Endothelial cell (in vitro differentiated cells): ENCODE data around the gene TBC1D13. TPM values are rescaled to one million over a fixed set of nuclear protein-coding genes. Genes with fewer than 3 reads are reported as not detected.
A peak's percentile ranks its signal among the peaks of the same experiment; 100 is the strongest.

Experiments used
- DNase-seq: peaks from one replicate; pipeline ENCODE4 v3.0.0; 2021; ENCODE audit warnings: low spot score
- H3K27ac Mint-ChIP-seq: one replicate; pipeline ENCODE4 v1.8.0; 2021; ENCODE audit warnings: mixed read lengths, inconsistent platforms; ENCODE audit not compliant: unreplicated experiment
- H3K27me3 Mint-ChIP-seq: one replicate; pipeline ENCODE4 v1.8.0; 2021; ENCODE audit warnings: mild to moderate bottlenecking, moderate library complexity, mixed read lengths, inconsistent platforms; ENCODE audit not compliant: unreplicated experiment
- H3K36me3 Mint-ChIP-seq: one replicate; pipeline ENCODE4 v1.8.0; 2021; ENCODE audit warnings: mild to moderate bottlenecking, low read depth, mixed read lengths, inconsistent platforms; ENCODE audit not compliant: unreplicated experiment
- H3K4me1 Mint-ChIP-seq: one replicate; pipeline ENCODE4 v1.8.0; 2021; ENCODE audit warnings: mild to moderate bottlenecking, mixed read lengths, inconsistent platforms; ENCODE audit not compliant: unreplicated experiment
- H3K4me3 Mint-ChIP-seq: one replicate; pipeline ENCODE4 v1.8.0; 2021; ENCODE audit warnings: mild to moderate bottlenecking, mixed read lengths, inconsistent platforms; ENCODE audit not compliant: unreplicated experiment
- H3K9me3 Mint-ChIP-seq: one replicate; pipeline ENCODE4 v1.8.0; 2021; ENCODE audit warnings: mixed read lengths, inconsistent platforms; ENCODE audit not compliant: unreplicated experiment
- total RNA-seq: library from RNA; stranded (reverse); fragmentation: NEBNext Ultra II Directional; extraction: Animal tissue kit (Norgen Biotek cat#: 25700); gene quantifications from one replicate; pipeline ENCODE4 v1.2.1, GENCODE V29; 2021; ENCODE audit not compliant: unreplicated experiment
- TF ChIP-seq, protein P1 (sequence below): fragments of 200-600 bp; sonication (generic); IDR thresholded peaks from one replicate; pipeline ENCODE4 v1.5.0; 2021; ENCODE audit warnings: antibody characterized with exemption; ENCODE audit not compliant: unreplicated experiment

Gene TBC1D13
- total RNA-seq, 1 donor from 2014 or later = 58.8 TPM

GRCh38 chr9:128819716-128820664, 32.9 kb downstream of the TBC1D13 start:
- Mint-ChIP-seq H3K36me3 (peaks cover 9% of the 10 kb centered on the region), H3K27me3 (peaks cover 12% of the 10 kb centered on the region), H3K4me3 (peak overlapping the region; percentile 81), H3K4me1 (peaks cover 3% of the 10 kb centered on the region), H3K9me3 (no peaks in the 10 kb centered on the region), H3K27ac (no peak overlapping the region)
- TF ChIP-seq, protein P1, sequence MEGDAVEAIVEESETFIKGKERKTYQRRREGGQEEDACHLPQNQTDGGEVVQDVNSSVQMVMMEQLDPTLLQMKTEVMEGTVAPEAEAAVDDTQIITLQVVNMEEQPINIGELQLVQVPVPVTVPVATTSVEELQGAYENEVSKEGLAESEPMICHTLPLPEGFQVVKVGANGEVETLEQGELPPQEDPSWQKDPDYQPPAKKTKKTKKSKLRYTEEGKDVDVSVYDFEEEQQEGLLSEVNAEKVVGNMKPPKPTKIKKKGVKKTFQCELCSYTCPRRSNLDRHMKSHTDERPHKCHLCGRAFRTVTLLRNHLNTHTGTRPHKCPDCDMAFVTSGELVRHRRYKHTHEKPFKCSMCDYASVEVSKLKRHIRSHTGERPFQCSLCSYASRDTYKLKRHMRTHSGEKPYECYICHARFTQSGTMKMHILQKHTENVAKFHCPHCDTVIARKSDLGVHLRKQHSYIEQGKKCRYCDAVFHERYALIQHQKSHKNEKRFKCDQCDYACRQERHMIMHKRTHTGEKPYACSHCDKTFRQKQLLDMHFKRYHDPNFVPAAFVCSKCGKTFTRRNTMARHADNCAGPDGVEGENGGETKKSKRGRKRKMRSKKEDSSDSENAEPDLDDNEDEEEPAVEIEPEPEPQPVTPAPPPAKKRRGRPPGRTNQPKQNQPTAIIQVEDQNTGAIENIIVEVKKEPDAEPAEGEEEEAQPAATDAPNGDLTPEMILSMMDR = no peak
- no peak for DNase-seq

DNA sequence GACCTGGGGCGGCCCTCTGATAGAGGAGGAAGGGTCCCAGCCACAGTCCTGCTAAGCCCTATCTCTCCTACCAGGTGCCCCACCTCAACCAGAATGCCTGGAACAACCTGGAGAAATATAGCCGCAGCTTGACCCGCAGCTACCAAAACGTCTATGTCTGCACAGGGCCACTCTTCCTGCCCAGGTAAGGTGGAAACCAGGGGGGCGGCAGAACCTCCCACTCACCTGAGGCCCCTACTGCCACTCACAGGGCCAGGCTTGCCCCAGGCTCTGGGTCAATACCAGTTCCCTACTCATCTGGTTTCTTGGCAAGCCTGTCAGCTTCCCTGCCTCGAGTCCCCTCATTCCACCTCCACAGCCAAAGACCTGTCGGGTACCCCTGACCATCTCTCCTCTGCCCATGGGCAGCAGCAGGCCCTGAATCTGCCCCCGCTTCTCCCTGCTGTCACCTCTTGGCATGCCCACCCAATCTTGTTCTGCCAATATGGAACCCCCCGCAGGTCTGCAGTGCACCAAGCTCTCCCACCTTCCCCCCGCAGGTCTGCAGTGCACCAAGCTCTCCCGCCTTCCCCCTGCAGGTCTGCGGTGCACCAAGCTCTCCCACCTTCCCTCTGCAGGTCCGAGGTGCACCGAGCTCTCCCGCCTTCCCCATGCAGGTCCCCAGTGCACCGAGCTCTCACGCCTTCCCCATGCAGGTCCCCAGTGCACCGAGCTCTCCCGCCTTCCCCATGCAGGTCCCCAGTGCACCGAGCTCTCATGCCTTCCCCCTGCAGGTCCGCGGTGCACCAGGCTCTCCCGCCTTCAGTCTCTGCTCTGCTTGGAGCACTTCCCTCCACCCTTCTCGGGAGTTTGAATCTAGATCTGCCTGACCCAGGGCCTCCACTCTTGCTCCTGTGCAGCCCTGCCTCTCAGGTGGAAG, 33.9 kb downstream of the TBC1D13 start:
- Mint-ChIP-seq H3K4me3 (no peak overlapping the region), H3K27ac (no peak overlapping the region), H3K9me3 (no peaks in the 10 kb centered on the region), H3K27me3 (peaks cover 14% of the 10 kb centered on the region), H3K4me1 (peaks cover 3% of the 10 kb centered on the region), H3K36me3 (peaks cover 14% of the 10 kb centered on the region)
- no peak for DNase-seq
- TF ChIP-seq, protein P1 = no peak

GRCh38 chr9:128821584-128822406, 34.7 kb downstream of the TBC1D13 start:
- Mint-ChIP-seq H3K4me1 (peaks cover 3% of the 10 kb centered on the region), H3K36me3 (peaks cover 14% of the 10 kb centered on the region), H3K9me3 (no peaks in the 10 kb centered on the region), H3K27ac (no peak overlapping the region), H3K27me3 (peaks cover 14% of the 10 kb centered on the region), H3K4me3 (no peak overlapping the region)
- TF ChIP-seq, protein P1 = no peak
- DNase-seq = no peak

DNA sequence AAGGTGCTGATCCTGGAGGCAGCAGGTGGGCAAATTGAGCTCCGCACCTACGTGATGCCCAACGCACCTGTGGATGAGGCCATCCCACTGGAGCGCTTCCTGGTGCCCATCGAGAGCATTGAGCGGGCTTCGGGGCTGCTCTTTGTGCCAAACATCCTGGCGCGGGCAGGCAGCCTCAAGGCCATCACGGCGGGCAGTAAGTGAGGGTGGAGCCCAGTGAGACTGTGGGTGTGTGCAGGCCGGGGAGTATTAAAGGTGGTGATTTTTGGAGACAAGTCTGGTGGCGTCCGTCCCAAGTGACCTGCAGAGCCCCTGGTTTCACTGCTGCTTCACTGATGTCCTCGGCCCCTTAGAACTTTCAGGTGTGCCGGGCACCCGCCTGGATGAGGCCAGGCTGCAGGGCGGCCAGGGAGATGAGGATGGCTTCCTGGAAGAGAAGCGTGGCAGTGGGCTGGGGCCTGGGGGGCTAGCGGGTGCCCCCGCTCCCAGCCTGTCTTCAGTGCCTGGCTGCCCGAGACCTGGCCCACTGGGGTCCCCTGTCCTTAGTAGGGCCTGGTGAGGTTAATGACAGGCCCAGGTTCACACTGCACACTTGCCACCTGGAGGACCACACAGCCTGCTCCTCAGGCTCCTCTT, 35.5 kb downstream of the TBC1D13 start:
- Mint-ChIP-seq H3K27ac (no peak overlapping the region), H3K4me3 (peak overlapping the region; percentile 51), H3K4me1 (peaks cover 3% of the 10 kb centered on the region)

More for the DNA sequence above, 35.5 kb downstream of the TBC1D13 start:
- TF ChIP-seq, protein P1 = no peak
- H3K36me3 Mint-ChIP-seq = peaks cover 14% of the 10 kb centered on the region
- H3K9me3 Mint-ChIP-seq = no peaks in the 10 kb centered on the region
- peaks cover 14% of the 10 kb centered on the region for H3K27me3 Mint-ChIP-seq
- DNase-seq = no peak
